ENCODE measurements around the gene TMEM45A. TPM values are rescaled to one million over a fixed set of nuclear protein-coding genes. Genes with fewer than 3 reads are reported as not detected.

TMEM45A gene
- polyA plus RNA-seq, 1 of the 3 experiments (the other 2 are of a cell fraction): 6.4 TPM

DNA sequence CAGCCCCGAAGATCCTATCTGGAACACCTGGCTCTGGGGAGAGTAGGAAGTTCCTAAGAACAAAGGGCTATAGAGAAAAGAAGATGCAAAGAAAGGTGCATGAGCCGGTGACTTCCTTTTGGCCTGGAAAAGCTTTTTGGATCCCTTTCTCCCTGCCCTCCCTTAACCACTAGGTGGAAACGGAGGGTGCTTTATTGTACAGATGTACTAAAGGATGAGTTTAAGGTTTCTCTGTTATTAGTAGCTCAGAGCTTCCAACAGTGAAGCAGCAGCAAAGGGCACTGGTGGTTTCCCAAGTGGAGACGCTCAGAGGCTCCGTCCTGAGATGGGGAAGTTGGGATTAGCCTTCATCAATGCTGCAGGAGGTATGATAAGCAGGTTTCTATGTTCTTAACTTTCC, 111.0 kb downstream of the TMEM45A start:
- H3K27ac ChIP-seq (ENCODE audit: low read depth in 2 of 2, low read length in 1 of 2): peak overlapping the region in 1 of 2 experiments; percentile 25; a peak in 1 of 4 replicates
- TF ChIP-seq YY1 (IDR thresholded peaks at IDR 0.05; ENCODE audit: low read depth) (no peak), RAD21 (IDR thresholded peaks at IDR 0.05; ENCODE audit: low read length) (peak; percentile 68), GABPA (IDR thresholded peaks at IDR 0.05; ENCODE audit: low read depth) (no peak), ELF1 (IDR thresholded peaks at IDR 0.05) (no peak), SMC3 (IDR thresholded peaks at IDR 0.05; ENCODE audit: low read depth, low read length) (peak; percentile 58), TAF1 (IDR thresholded peaks at IDR 0.05; ENCODE audit: borderline replicate concordance, low read depth, low read length) (no peak)
- TF ChIP-seq, protein P1, sequence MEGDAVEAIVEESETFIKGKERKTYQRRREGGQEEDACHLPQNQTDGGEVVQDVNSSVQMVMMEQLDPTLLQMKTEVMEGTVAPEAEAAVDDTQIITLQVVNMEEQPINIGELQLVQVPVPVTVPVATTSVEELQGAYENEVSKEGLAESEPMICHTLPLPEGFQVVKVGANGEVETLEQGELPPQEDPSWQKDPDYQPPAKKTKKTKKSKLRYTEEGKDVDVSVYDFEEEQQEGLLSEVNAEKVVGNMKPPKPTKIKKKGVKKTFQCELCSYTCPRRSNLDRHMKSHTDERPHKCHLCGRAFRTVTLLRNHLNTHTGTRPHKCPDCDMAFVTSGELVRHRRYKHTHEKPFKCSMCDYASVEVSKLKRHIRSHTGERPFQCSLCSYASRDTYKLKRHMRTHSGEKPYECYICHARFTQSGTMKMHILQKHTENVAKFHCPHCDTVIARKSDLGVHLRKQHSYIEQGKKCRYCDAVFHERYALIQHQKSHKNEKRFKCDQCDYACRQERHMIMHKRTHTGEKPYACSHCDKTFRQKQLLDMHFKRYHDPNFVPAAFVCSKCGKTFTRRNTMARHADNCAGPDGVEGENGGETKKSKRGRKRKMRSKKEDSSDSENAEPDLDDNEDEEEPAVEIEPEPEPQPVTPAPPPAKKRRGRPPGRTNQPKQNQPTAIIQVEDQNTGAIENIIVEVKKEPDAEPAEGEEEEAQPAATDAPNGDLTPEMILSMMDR (IDR thresholded peaks at IDR 0.05): peak; percentile 62
- no peaks in the 10 kb centered on the region for H3K9me3 ChIP-seq
- no peaks in the 10 kb centered on the region for H3K36me3 ChIP-seq (replicated peaks in 1 of 2; ENCODE audit: control insufficient read depth in 1 of 2, insufficient read depth in 2 of 2, low read length in 1 of 2)
- H3K27me3 ChIP-seq (ENCODE audit: insufficient read depth): no peaks in the 10 kb centered on the region
- no peaks in the 10 kb centered on the region for H4K20me1 ChIP-seq (ENCODE audit: insufficient read depth)
- POLR2A ChIA-PET: no interaction called here
- CTCF ChIA-PET: interaction anchor here (0.6 to 4.5 kb wide), 17 partner anchors 8 to 906 kb away, joined by 3 to 26 read pairs (median 4); no protein-coding TSS in a partner anchor
- no peaks in the 10 kb centered on the region for H3K79me2 ChIP-seq (ENCODE audit: insufficient read depth)
- no peaks in the 10 kb centered on the region for H3K9me2 ChIP-seq
- no peaks in the 10 kb centered on the region; a peak in 3 of 4 replicates for H3K4me1 ChIP-seq (ENCODE audit: control insufficient read depth in 1 of 2, insufficient read depth in 2 of 2, low read depth in 1 of 2, low read length in 1 of 2)
- 45% methylated on average over 5 of the region's 5 CpGs for WGBS (ENCODE audit: low lambda C conversion rate)
- peak overlapping the region; percentile 9; the same call in 1 of the 2 replicates for H3K9ac ChIP-seq
- peak overlapping the region; percentile 70; the same call in 1 of the 2 replicates for H2AFZ ChIP-seq (ENCODE audit: low read depth)
- no peak overlapping the region for H3K4me3 ChIP-seq (ENCODE audit: low read depth in 2 of 2, low read length in 1 of 2)
- DNase-seq: peak; percentile 40
- peaks cover 5% of the 10 kb centered on the region for H3F3A ChIP-seq (replicated peaks; ENCODE audit: insufficient read depth)
- H3K4me2 ChIP-seq: peak overlapping the region; percentile 29; the same call in 1 of the 2 replicates

- Histone ChIP-seq H3K4me2 (no peak overlapping the region), H3F3A (replicated peaks; ENCODE audit: insufficient read depth) (peaks cover 5% of the 10 kb centered on the region), H3K36me3 (replicated peaks in 1 of 2; ENCODE audit: control insufficient read depth in 1 of 2, insufficient read depth in 2 of 2, low read length in 1 of 2) (no peaks in the 10 kb centered on the region), H3K4me3 (ENCODE audit: low read depth in 2 of 2, low read length in 1 of 2) (no peak overlapping the region), H4K20me1 (ENCODE audit: insufficient read depth) (no peaks in the 10 kb centered on the region), H2AFZ (ENCODE audit: low read depth) (no peak overlapping the region), H3K79me2 (ENCODE audit: insufficient read depth) (no peaks in the 10 kb centered on the region), H3K27me3 (ENCODE audit: insufficient read depth) (0 out of 2 replicates have a peak, but pooled peaks cover 11% of the 10 kb centered on the region), H3K27ac (ENCODE audit: low read depth in 2 of 2, low read length in 1 of 2) (no peak overlapping the region), H3K9me2 (no peaks in the 10 kb centered on the region), H3K9ac (no peak overlapping the region), H3K9me3 (no peaks in the 10 kb centered on the region), H3K4me1 (ENCODE audit: control insufficient read depth in 1 of 2, insufficient read depth in 2 of 2, low read depth in 1 of 2, low read length in 1 of 2) (no peaks in the 10 kb centered on the region; a peak in 3 of 4 replicates)
- 96% methylated on average over 8 of the region's 8 CpGs for WGBS (ENCODE audit: low lambda C conversion rate)
- ChIA-PET POLR2A (no interaction called here), CTCF (interaction anchor here (1.1 to 4.5 kb wide), 2 partner anchors 142 to 591 kb away, joined by 3 to 26 read pairs; no protein-coding TSS in a partner anchor)
- no peak for DNase-seq
- no peak for TF ChIP-seq MEF2A (IDR thresholded peaks at IDR 0.05; ENCODE audit: borderline replicate concordance, low read depth)
- no peak for TF ChIP-seq TAF1 (IDR thresholded peaks at IDR 0.05; ENCODE audit: borderline replicate concordance, low read depth, low read length)
- TF ChIP-seq MXI1 (IDR thresholded peaks at IDR 0.05; ENCODE audit: low read depth, low read length): no peak
- TF ChIP-seq, protein P2, sequence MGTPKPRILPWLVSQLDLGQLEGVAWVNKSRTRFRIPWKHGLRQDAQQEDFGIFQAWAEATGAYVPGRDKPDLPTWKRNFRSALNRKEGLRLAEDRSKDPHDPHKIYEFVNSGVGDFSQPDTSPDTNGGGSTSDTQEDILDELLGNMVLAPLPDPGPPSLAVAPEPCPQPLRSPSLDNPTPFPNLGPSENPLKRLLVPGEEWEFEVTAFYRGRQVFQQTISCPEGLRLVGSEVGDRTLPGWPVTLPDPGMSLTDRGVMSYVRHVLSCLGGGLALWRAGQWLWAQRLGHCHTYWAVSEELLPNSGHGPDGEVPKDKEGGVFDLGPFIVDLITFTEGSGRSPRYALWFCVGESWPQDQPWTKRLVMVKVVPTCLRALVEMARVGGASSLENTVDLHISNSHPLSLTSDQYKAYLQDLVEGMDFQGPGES (IDR thresholded peaks at IDR 0.05; ENCODE audit: low read depth, low read length): no peak
- no peak for TF ChIP-seq TEAD4 (IDR thresholded peaks at IDR 0.05; ENCODE audit: borderline replicate concordance, insufficient read depth)
- TF ChIP-seq GABPA (IDR thresholded peaks at IDR 0.05; ENCODE audit: low read depth): no peak
- no peak for TF ChIP-seq USF1 (IDR thresholded peaks at IDR 0.05; ENCODE audit: borderline replicate concordance, low read depth)
- no peak for TF ChIP-seq TCF12 (IDR thresholded peaks at IDR 0.05)
- no peak for TF ChIP-seq EZH2phosphoT487 (IDR thresholded peaks at IDR 0.05; ENCODE audit: borderline replicate concordance, low read depth)
- no peak for TF ChIP-seq JUND (IDR thresholded peaks at IDR 0.05)
- no peak for TF ChIP-seq CHD2 (IDR thresholded peaks at IDR 0.05; ENCODE audit: low read length, partially characterized antibody)
- TF ChIP-seq RXRA (IDR thresholded peaks at IDR 0.05; ENCODE audit: borderline replicate concordance, low read depth): no peak
- no peak for TF ChIP-seq RAD21 (IDR thresholded peaks at IDR 0.05; ENCODE audit: low read length)
- no peak for TF ChIP-seq NFIC (IDR thresholded peaks at IDR 0.05; ENCODE audit: borderline replicate concordance)
- TF ChIP-seq NRF1 (IDR thresholded peaks at IDR 0.05; ENCODE audit: low read depth, low read length): no peak
- TF ChIP-seq PBX3 (IDR thresholded peaks at IDR 0.05): no peak
- no peak for TF ChIP-seq GATA2 (CRISPR knock-in tag; IDR thresholded peaks at IDR 0.05)
- no peak for TF ChIP-seq FOXJ3 (CRISPR knock-in tag; IDR thresholded peaks at IDR 0.05)
- no peak for TF ChIP-seq ELF1 (IDR thresholded peaks at IDR 0.05)
Observed at GRCh38 chr3:100605358-100605757, 112.9 kb downstream of the TMEM45A start.
